WTC11 (cell line): ENCODE data around the gene SAT2. TPM values are rescaled to one million over a fixed set of nuclear protein-coding genes. Genes with fewer than 3 reads are reported as not detected.
A peak's percentile ranks its signal among the peaks of the same experiment; 100 is the strongest.

Experiments used
- FOXK1 ChIP-seq: sonication (generic); formaldehyde crosslinking; IDR thresholded peaks from 2 replicates; pipeline ENCODE4 v1.8.0; 2022; ENCODE audit warnings: mild to moderate bottlenecking, moderate library complexity, missing genetic modification reagents
- FOXP1 ChIP-seq: sonication (generic); formaldehyde crosslinking; IDR thresholded peaks from 2 replicates; pipeline ENCODE4 v1.8.0; 2022; ENCODE audit warnings: missing genetic modification reagents, mild to moderate bottlenecking, moderate library complexity, borderline replicate concordance
- KAT7 ChIP-seq: sonication (generic); formaldehyde crosslinking; IDR thresholded peaks from 2 replicates; pipeline ENCODE4 v1.8.1; 2023; ENCODE audit warnings: missing genetic modification reagents, mild to moderate bottlenecking, borderline replicate concordance
- MXD4 ChIP-seq: fragments of 250-450 bp; sonication (Bioruptor Pico); IDR thresholded peaks from 2 replicates; pipeline ENCODE4 v1.8.0; 2021; ENCODE audit warnings: mild to moderate bottlenecking, moderate library complexity, borderline replicate concordance
- NFATC4 ChIP-seq: fragments of 250-450 bp; sonication (Bioruptor Pico); IDR thresholded peaks from 2 replicates; pipeline ENCODE4 v1.9.0; 2021; ENCODE audit warnings: mild to moderate bottlenecking
- NR3C1 ChIP-seq: sonication (generic); formaldehyde crosslinking; conservative IDR thresholded peaks from 2 replicates; pipeline ENCODE4 v1.8.1; 2023; ENCODE audit warnings: low read depth, mild to moderate bottlenecking, missing genetic modification reagents
- RORB ChIP-seq: fragments of 250-450 bp; sonication (Bioruptor Pico); IDR thresholded peaks from 2 replicates; pipeline ENCODE4 v1.9.0; 2021; ENCODE audit warnings: mild to moderate bottlenecking
- SP1 ChIP-seq: sonication (generic); formaldehyde crosslinking; conservative IDR thresholded peaks from 2 replicates; pipeline ENCODE4 v1.8.1; 2022; ENCODE audit warnings: missing genetic modification reagents
- ZNF138 ChIP-seq: sonication (generic); formaldehyde crosslinking; conservative IDR thresholded peaks from 2 replicates; pipeline ENCODE4 v1.8.1; 2022; ENCODE audit warnings: mild to moderate bottlenecking, moderate library complexity, missing genetic modification reagents
- ZNF219 ChIP-seq: sonication (generic); formaldehyde crosslinking; IDR thresholded peaks from 2 replicates; pipeline ENCODE4 v1.8.0; 2023; ENCODE audit warnings: missing genetic modification reagents, mild to moderate bottlenecking, borderline replicate concordance
- ZNF263 ChIP-seq: sonication (generic); formaldehyde crosslinking; IDR thresholded peaks from 2 replicates; pipeline ENCODE4 v1.8.1; 2022; ENCODE audit warnings: low read depth, mild to moderate bottlenecking, moderate library complexity, missing genetic modification reagents
- total RNA-seq: library from RNA; stranded (reverse); gene quantifications from 3 replicates; pipeline ENCODE4 v1.2.3, GENCODE V29; 2021
- TF ChIP-seq, protein P1 (sequence below): fragments of 200-600 bp; IDR thresholded peaks from 2 replicates; pipeline ENCODE4 v1.8.0; 2022; ENCODE audit warnings: antibody characterized with exemption
- TF ChIP-seq, protein P2 (sequence below): sonication (generic); formaldehyde crosslinking; IDR thresholded peaks from 2 replicates; pipeline ENCODE4 v1.8.0; 2023; ENCODE audit warnings: mild to moderate bottlenecking, missing genetic modification reagents
- TF ChIP-seq, protein P3 (sequence below): sonication (generic); formaldehyde crosslinking; IDR thresholded peaks from 2 replicates; pipeline ENCODE4 v1.8.1; 2023; ENCODE audit warnings: mild to moderate bottlenecking, missing genetic modification reagents
- TF ChIP-seq, protein P4 (sequence below): fragments of 250-450 bp; sonication (Bioruptor Pico); IDR thresholded peaks from 2 replicates; pipeline ENCODE4 v2.1.2; 2022; ENCODE audit warnings: mild to moderate bottlenecking, moderate library complexity
- TF ChIP-seq, protein P5 (sequence below): sonication (generic); formaldehyde crosslinking; IDR thresholded peaks from 2 replicates; pipeline ENCODE4 v1.8.1; 2023; ENCODE audit warnings: mild to moderate bottlenecking, missing genetic modification reagents
- TF ChIP-seq, protein P6 (sequence below): sonication (generic); formaldehyde crosslinking; IDR thresholded peaks from 2 replicates; pipeline ENCODE4 v1.8.1; 2023; ENCODE audit warnings: mild to moderate bottlenecking, missing genetic modification reagents, moderate library complexity
- TF ChIP-seq, protein P7 (sequence below): sonication (generic); formaldehyde crosslinking; IDR thresholded peaks from 2 replicates; pipeline ENCODE4 v1.8.0; 2022; ENCODE audit warnings: missing genetic modification reagents
- TF ChIP-seq, protein P8 (sequence below): fragments of 250-450 bp; sonication (Bioruptor Pico); IDR thresholded peaks from 2 replicates; pipeline ENCODE4 v1.9.0; 2021; ENCODE audit warnings: moderate library complexity, mild to moderate bottlenecking, inconsistent platforms, borderline replicate concordance
- TF ChIP-seq, protein P9 (sequence below): sonication (generic); formaldehyde crosslinking; conservative IDR thresholded peaks from 2 replicates; pipeline ENCODE4 v1.8.1; 2023; ENCODE audit warnings: mild to moderate bottlenecking, low read depth, missing genetic modification reagents, moderate library complexity

Gene SAT2
- total RNA-seq, 1 experiment from 2014 or later: 75.8 TPM

DNA sequence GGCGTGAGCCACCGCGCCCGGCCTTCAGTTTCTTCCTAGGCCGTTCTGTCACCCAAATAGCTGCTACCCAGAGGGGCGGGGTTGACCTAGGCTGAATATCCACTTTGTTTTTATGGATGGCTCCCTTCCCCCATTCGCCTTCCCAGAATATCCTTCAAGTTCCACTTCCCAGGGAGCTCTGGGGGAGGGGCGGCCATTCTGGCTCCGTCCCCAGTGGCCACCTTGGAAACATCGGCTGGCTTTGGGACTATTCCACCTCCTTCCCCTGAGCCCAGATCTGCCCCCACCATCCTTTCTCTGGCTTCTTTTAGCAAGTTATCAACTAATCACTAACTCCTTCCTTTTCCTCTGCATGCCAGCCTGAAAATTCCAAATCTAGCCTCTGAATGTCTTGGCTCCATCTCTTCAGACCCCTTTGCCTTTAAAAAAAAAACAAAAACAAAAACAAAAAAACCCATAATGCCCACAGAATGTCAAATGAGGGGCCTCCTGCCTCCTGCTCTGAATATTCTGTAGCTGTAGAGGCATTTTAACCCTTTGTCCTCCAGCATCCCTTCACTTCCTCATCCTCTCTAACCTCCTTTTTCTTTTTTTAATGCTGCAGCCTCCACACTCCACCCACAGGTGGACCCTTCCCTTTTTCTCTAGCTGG lies 29.5 kb upstream of the SAT2 start (continued):
- TF ChIP-seq, protein P1, sequence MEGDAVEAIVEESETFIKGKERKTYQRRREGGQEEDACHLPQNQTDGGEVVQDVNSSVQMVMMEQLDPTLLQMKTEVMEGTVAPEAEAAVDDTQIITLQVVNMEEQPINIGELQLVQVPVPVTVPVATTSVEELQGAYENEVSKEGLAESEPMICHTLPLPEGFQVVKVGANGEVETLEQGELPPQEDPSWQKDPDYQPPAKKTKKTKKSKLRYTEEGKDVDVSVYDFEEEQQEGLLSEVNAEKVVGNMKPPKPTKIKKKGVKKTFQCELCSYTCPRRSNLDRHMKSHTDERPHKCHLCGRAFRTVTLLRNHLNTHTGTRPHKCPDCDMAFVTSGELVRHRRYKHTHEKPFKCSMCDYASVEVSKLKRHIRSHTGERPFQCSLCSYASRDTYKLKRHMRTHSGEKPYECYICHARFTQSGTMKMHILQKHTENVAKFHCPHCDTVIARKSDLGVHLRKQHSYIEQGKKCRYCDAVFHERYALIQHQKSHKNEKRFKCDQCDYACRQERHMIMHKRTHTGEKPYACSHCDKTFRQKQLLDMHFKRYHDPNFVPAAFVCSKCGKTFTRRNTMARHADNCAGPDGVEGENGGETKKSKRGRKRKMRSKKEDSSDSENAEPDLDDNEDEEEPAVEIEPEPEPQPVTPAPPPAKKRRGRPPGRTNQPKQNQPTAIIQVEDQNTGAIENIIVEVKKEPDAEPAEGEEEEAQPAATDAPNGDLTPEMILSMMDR: no peak
- TF ChIP-seq NFATC4 (CRISPR knock-in tag): no peak
- 0 out of 2 replicates have a peak, but pooled peaks have one; percentile 38 for TF ChIP-seq FOXP1 (CRISPR knock-in tag)
- no peak for TF ChIP-seq RORB (CRISPR knock-in tag)
- no peak for TF ChIP-seq ZNF219 (CRISPR knock-in tag)
- TF ChIP-seq, protein P2, sequence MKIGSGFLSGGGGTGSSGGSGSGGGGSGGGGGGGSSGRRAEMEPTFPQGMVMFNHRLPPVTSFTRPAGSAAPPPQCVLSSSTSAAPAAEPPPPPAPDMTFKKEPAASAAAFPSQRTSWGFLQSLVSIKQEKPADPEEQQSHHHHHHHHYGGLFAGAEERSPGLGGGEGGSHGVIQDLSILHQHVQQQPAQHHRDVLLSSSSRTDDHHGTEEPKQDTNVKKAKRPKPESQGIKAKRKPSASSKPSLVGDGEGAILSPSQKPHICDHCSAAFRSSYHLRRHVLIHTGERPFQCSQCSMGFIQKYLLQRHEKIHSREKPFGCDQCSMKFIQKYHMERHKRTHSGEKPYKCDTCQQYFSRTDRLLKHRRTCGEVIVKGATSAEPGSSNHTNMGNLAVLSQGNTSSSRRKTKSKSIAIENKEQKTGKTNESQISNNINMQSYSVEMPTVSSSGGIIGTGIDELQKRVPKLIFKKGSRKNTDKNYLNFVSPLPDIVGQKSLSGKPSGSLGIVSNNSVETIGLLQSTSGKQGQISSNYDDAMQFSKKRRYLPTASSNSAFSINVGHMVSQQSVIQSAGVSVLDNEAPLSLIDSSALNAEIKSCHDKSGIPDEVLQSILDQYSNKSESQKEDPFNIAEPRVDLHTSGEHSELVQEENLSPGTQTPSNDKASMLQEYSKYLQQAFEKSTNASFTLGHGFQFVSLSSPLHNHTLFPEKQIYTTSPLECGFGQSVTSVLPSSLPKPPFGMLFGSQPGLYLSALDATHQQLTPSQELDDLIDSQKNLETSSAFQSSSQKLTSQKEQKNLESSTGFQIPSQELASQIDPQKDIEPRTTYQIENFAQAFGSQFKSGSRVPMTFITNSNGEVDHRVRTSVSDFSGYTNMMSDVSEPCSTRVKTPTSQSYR (CRISPR knock-in tag): peak; percentile 90; the same call in 1 of the 2 replicates
- TF ChIP-seq, protein P3, sequence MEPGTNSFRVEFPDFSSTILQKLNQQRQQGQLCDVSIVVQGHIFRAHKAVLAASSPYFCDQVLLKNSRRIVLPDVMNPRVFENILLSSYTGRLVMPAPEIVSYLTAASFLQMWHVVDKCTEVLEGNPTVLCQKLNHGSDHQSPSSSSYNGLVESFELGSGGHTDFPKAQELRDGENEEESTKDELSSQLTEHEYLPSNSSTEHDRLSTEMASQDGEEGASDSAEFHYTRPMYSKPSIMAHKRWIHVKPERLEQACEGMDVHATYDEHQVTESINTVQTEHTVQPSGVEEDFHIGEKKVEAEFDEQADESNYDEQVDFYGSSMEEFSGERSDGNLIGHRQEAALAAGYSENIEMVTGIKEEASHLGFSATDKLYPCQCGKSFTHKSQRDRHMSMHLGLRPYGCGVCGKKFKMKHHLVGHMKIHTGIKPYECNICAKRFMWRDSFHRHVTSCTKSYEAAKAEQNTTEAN (CRISPR knock-in tag): no peak
- TF ChIP-seq FOXK1 (CRISPR knock-in tag): peak; percentile 62; the same call in 1 of the 2 replicates
- TF ChIP-seq ZNF263 (CRISPR knock-in tag): no peak
- TF ChIP-seq, protein P4, sequence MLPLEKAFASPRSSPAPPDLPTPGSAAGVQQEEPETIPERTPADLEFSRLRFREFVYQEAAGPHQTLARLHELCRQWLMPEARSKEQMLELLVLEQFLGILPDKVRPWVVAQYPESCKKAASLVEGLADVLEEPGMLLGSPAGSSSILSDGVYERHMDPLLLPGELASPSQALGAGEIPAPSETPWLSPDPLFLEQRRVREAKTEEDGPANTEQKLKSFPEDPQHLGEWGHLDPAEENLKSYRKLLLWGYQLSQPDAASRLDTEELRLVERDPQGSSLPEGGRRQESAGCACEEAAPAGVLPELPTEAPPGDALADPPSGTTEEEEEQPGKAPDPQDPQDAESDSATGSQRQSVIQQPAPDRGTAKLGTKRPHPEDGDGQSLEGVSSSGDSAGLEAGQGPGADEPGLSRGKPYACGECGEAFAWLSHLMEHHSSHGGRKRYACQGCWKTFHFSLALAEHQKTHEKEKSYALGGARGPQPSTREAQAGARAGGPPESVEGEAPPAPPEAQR: no peak
- TF ChIP-seq, protein P5, sequence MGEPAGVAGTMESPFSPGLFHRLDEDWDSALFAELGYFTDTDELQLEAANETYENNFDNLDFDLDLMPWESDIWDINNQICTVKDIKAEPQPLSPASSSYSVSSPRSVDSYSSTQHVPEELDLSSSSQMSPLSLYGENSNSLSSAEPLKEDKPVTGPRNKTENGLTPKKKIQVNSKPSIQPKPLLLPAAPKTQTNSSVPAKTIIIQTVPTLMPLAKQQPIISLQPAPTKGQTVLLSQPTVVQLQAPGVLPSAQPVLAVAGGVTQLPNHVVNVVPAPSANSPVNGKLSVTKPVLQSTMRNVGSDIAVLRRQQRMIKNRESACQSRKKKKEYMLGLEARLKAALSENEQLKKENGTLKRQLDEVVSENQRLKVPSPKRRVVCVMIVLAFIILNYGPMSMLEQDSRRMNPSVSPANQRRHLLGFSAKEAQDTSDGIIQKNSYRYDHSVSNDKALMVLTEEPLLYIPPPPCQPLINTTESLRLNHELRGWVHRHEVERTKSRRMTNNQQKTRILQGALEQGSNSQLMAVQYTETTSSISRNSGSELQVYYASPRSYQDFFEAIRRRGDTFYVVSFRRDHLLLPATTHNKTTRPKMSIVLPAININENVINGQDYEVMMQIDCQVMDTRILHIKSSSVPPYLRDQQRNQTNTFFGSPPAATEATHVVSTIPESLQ: no peak
- TF ChIP-seq, protein P6, sequence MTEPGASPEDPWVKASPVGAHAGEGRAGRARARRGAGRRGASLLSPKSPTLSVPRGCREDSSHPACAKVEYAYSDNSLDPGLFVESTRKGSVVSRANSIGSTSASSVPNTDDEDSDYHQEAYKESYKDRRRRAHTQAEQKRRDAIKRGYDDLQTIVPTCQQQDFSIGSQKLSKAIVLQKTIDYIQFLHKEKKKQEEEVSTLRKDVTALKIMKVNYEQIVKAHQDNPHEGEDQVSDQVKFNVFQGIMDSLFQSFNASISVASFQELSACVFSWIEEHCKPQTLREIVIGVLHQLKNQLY (CRISPR knock-in tag): no peak
- no peak for TF ChIP-seq ZNF138 (CRISPR knock-in tag)
- no peak for TF ChIP-seq NR3C1 (CRISPR knock-in tag)
- TF ChIP-seq, protein P7, sequence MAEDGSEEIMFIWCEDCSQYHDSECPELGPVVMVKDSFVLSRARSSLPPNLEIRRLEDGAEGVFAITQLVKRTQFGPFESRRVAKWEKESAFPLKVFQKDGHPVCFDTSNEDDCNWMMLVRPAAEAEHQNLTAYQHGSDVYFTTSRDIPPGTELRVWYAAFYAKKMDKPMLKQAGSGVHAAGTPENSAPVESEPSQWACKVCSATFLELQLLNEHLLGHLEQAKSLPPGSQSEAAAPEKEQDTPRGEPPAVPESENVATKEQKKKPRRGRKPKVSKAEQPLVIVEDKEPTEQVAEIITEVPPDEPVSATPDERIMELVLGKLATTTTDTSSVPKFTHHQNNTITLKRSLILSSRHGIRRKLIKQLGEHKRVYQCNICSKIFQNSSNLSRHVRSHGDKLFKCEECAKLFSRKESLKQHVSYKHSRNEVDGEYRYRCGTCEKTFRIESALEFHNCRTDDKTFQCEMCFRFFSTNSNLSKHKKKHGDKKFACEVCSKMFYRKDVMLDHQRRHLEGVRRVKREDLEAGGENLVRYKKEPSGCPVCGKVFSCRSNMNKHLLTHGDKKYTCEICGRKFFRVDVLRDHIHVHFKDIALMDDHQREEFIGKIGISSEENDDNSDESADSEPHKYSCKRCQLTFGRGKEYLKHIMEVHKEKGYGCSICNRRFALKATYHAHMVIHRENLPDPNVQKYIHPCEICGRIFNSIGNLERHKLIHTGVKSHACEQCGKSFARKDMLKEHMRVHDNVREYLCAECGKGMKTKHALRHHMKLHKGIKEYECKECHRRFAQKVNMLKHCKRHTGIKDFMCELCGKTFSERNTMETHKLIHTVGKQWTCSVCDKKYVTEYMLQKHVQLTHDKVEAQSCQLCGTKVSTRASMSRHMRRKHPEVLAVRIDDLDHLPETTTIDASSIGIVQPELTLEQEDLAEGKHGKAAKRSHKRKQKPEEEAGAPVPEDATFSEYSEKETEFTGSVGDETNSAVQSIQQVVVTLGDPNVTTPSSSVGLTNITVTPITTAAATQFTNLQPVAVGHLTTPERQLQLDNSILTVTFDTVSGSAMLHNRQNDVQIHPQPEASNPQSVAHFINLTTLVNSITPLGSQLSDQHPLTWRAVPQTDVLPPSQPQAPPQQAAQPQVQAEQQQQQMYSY (CRISPR knock-in tag): no peak
- TF ChIP-seq MXD4 (CRISPR knock-in tag): no peak
- TF ChIP-seq, protein P8, sequence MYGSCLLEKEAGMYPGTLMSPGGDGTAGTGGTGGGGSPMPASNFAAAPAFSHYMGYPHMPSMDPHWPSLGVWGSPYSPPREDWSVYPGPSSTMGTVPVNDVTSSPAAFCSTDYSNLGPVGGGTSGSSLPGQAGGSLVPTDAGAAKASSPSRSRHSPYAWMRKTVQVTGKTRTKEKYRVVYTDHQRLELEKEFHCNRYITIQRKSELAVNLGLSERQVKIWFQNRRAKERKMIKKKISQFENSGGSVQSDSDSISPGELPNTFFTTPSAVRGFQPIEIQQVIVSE (CRISPR knock-in tag): no peak
- no peak for TF ChIP-seq KAT7 (CRISPR knock-in tag)
- TF ChIP-seq, protein P9, sequence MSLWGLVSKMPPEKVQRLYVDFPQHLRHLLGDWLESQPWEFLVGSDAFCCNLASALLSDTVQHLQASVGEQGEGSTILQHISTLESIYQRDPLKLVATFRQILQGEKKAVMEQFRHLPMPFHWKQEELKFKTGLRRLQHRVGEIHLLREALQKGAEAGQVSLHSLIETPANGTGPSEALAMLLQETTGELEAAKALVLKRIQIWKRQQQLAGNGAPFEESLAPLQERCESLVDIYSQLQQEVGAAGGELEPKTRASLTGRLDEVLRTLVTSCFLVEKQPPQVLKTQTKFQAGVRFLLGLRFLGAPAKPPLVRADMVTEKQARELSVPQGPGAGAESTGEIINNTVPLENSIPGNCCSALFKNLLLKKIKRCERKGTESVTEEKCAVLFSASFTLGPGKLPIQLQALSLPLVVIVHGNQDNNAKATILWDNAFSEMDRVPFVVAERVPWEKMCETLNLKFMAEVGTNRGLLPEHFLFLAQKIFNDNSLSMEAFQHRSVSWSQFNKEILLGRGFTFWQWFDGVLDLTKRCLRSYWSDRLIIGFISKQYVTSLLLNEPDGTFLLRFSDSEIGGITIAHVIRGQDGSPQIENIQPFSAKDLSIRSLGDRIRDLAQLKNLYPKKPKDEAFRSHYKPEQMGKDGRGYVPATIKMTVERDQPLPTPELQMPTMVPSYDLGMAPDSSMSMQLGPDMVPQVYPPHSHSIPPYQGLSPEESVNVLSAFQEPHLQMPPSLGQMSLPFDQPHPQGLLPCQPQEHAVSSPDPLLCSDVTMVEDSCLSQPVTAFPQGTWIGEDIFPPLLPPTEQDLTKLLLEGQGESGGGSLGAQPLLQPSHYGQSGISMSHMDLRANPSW (CRISPR knock-in tag): no peak
- peak; percentile 45; the same call in 1 of the 2 replicates for TF ChIP-seq SP1 (CRISPR knock-in tag)
